Measurements from ENCODE around the gene AGPAT4. TPM values are rescaled to one million over a fixed set of nuclear protein-coding genes. Genes with fewer than 3 reads are reported as not detected.

Gene AGPAT4
- total RNA-seq, 1 donor from 2014 or later, result 24.4 TPM

- H3K27ac Mint-ChIP-seq, result no peak overlapping the region
- H3K36me3 Mint-ChIP-seq, result peaks cover 30% of the 10 kb centered on the region
Measured at GRCh38 chr6:161166176-161166575, 107.7 kb downstream of the AGPAT4 start.

GRCh38 chr6:161164182-161164625 is 109.7 kb downstream of the AGPAT4 start:
- H3K36me3 Mint-ChIP-seq, result peaks cover 27% of the 10 kb centered on the region
- H3K27me3 Mint-ChIP-seq, result no peaks in the 10 kb centered on the region

More at GRCh38 chr6:161166176-161166575, 107.7 kb downstream of the AGPAT4 start:
- TF ChIP-seq CTCF (conservative IDR thresholded peaks at IDR 0.05), result no peak
- peaks cover 30% of the 10 kb centered on the region for H3K4me1 Mint-ChIP-seq (ENCODE audit: unreplicated experiment)
- H3K9me3 Mint-ChIP-seq, result no peaks in the 10 kb centered on the region
- no peaks in the 10 kb centered on the region for H3K27me3 Mint-ChIP-seq
- DNase-seq (ENCODE audit: extremely low spot score, unreplicated experiment), result no peak
- H3K4me3 Mint-ChIP-seq, result no peak overlapping the region

GRCh38 chr6:161163466-161164181 is 110.2 kb downstream of the AGPAT4 start:
- H3K36me3 Mint-ChIP-seq, result peaks cover 24% of the 10 kb centered on the region
- no peaks in the 10 kb centered on the region for H3K9me3 Mint-ChIP-seq
- peaks cover 17% of the 10 kb centered on the region for H3K4me1 Mint-ChIP-seq (ENCODE audit: unreplicated experiment)

More at GRCh38 chr6:161164182-161164625, 109.7 kb downstream of the AGPAT4 start:
- no peak for TF ChIP-seq CTCF (conservative IDR thresholded peaks at IDR 0.05)
- no peak overlapping the region for H3K27ac Mint-ChIP-seq
- peaks cover 22% of the 10 kb centered on the region for H3K4me1 Mint-ChIP-seq (ENCODE audit: unreplicated experiment)
- no peaks in the 10 kb centered on the region for H3K9me3 Mint-ChIP-seq
- no peak overlapping the region for H3K4me3 Mint-ChIP-seq
- no peak for DNase-seq (ENCODE audit: extremely low spot score, unreplicated experiment)

GRCh38 chr6:161162722-161163121 is 111.1 kb downstream of the AGPAT4 start:
- H3K4me3 Mint-ChIP-seq, result no peak overlapping the region
- H3K4me1 Mint-ChIP-seq (ENCODE audit: unreplicated experiment), result peaks cover 8% of the 10 kb centered on the region
- DNase-seq (ENCODE audit: extremely low spot score, unreplicated experiment), result no peak
- TF ChIP-seq CTCF (conservative IDR thresholded peaks at IDR 0.05), result no peak
- no peaks in the 10 kb centered on the region for H3K9me3 Mint-ChIP-seq
- H3K27ac Mint-ChIP-seq, result no peak overlapping the region
- no peaks in the 10 kb centered on the region for H3K27me3 Mint-ChIP-seq
- H3K36me3 Mint-ChIP-seq, result peaks cover 26% of the 10 kb centered on the region

More at GRCh38 chr6:161163466-161164181, 110.2 kb downstream of the AGPAT4 start:
- no peaks in the 10 kb centered on the region for H3K27me3 Mint-ChIP-seq
- DNase-seq (ENCODE audit: extremely low spot score, unreplicated experiment), result no peak
- no peak overlapping the region for H3K27ac Mint-ChIP-seq
- no peak for TF ChIP-seq CTCF (conservative IDR thresholded peaks at IDR 0.05)
- no peak overlapping the region for H3K4me3 Mint-ChIP-seq

- no peaks in the 10 kb centered on the region for H3K27me3 Mint-ChIP-seq
- H3K36me3 Mint-ChIP-seq, result peaks cover 30% of the 10 kb centered on the region
- DNase-seq (ENCODE audit: extremely low spot score, unreplicated experiment), result no peak
- no peak overlapping the region for H3K4me3 Mint-ChIP-seq
- TF ChIP-seq CTCF (conservative IDR thresholded peaks at IDR 0.05), result no peak
- no peak overlapping the region for H3K27ac Mint-ChIP-seq
- no peaks in the 10 kb centered on the region for H3K9me3 Mint-ChIP-seq
- peaks cover 6% of the 10 kb centered on the region for H3K4me1 Mint-ChIP-seq (ENCODE audit: unreplicated experiment)
Measured at GRCh38 chr6:161161889-161162624, 111.8 kb downstream of the AGPAT4 start.
